AG04449 (cell line): ENCODE results near the gene HERPUD1.
"Not testable (repeated sequence)": the region's sequence is repeated elsewhere in the genome, so short reads cannot be mapped to it uniquely, and the experiment has no call there.

Experiments
- CTCF ChIA-PET: fragments of 350-600 bp; formaldehyde crosslinking; extraction: SDS; loops from one replicate; lab custom pipeline; 2021; ENCODE audit warnings: antibody characterized with exemption; lab: Yijun Ruan, JAX
- POLR2A ChIA-PET: fragments of 400-600, 350-600 bp; formaldehyde crosslinking; extraction: SDS; loops from one replicate; lab custom pipeline; 2020; ENCODE audit warnings: antibody characterized with exemption, inconsistent platforms; lab: Yijun Ruan, JAX
- DNase-seq: peaks from one replicate; pipeline ENCODE4 v3.0.0-alpha.2; 2010; ENCODE audit warnings: low read depth, low spot score
- H3K4me3 ChIP-seq: 2 replicates; pipeline ENCODE4 v1.5.1; 2011; ENCODE audit warnings: low read depth, mild to moderate bottlenecking, control low read depth, low read length
- CTCF ChIP-seq: IDR thresholded peaks from one replicate; pipeline ENCODE4 v1.5.1; 2011; ENCODE audit warnings: mild to moderate bottlenecking, moderate library complexity, low read length, control low read depth, inconsistent platforms; ENCODE audit not compliant: insufficient read depth; ENCODE audit errors: missing control alignments

HERPUD1 gene

GRCh38 chr16:56972403-56973293 is 40.7 kb downstream of the HERPUD1 start:
- no peak for TF ChIP-seq CTCF
- ChIA-PET CTCF (interaction anchor here (0.8 to 1.5 kb wide), 3 partner anchors 8 to 120 kb away, joined by 3 to 6 read pairs (median 4); no protein-coding TSS in a partner anchor), POLR2A (no interaction called here)
- H3K4me3 ChIP-seq = no peak overlapping the region
- DNase-seq = no peak

GRCh38 chr16:56973294-56973689 is 41.4 kb downstream of the HERPUD1 start:
- no peak for DNase-seq
- TF ChIP-seq CTCF = no peak
- CTCF ChIA-PET = interaction anchor here (1.0 to 1.5 kb wide), 3 partner anchors 8 to 106 kb away, joined by 3 to 6 read pairs (median 4); no protein-coding TSS in a partner anchor
- POLR2A ChIA-PET = no interaction called here
- no peak overlapping the region for H3K4me3 ChIP-seq

- CTCF ChIA-PET = interaction anchor here (1.0 kb wide), 2 partner anchors 9 to 72 kb away, joined by 3 to 4 read pairs; no protein-coding TSS in a partner anchor
- H3K4me3 ChIP-seq, POLR2A ChIA-PET, DNase-seq: not testable (repeated sequence)
These were observed 42.0 kb downstream of the HERPUD1 start for GRCh38 chr16:56973899-56974298.

- no peak overlapping the region for H3K4me3 ChIP-seq
- no peak for DNase-seq
- CTCF ChIA-PET = interaction anchor here (0.7 to 2.1 kb wide), 3 partner anchors 9 to 182 kb away, joined by 3 to 5 read pairs (median 3); no protein-coding TSS in a partner anchor
- POLR2A ChIA-PET = no interaction called here
- TF ChIP-seq CTCF = no peak
These were observed 42.8 kb downstream of the HERPUD1 start for GRCh38 chr16:56974549-56975300.

GRCh38 chr16:56975714-56976113 is 43.8 kb downstream of the HERPUD1 start:
- CTCF ChIA-PET = interaction anchor here (1.3 to 5.2 kb wide), 3 partner anchors 10 to 183 kb away, joined by 3 to 40 read pairs (median 5); no protein-coding TSS in a partner anchor
- H3K4me3 ChIP-seq = no peak overlapping the region
- POLR2A ChIA-PET = no interaction called here
- TF ChIP-seq CTCF = no peak
- no peak for DNase-seq

- TF ChIP-seq CTCF = no peak
- DNase-seq = no peak
- no peak overlapping the region for H3K4me3 ChIP-seq
- CTCF ChIA-PET = interaction anchor here (0.8 to 5.2 kb wide), 4 partner anchors 9 to 184 kb away, joined by 3 to 40 read pairs (median 3); no protein-coding TSS in a partner anchor
- POLR2A ChIA-PET = interaction anchor here (0.6 to 1.0 kb wide), 2 partner anchors 16 to 46 kb away, joined by 3 to 4 read pairs; no protein-coding TSS in a partner anchor
These were observed 45.3 kb downstream of the HERPUD1 start for GRCh38 chr16:56977216-56977615.
